RKO (cell line): Measurements from ENCODE around the gene ZNF778.
"Not testable (repeated sequence)": the region's sequence is repeated elsewhere in the genome, so short reads cannot be mapped to it uniquely, and the experiment has no call there.

ENCODE experiments used
- DNase-seq: peaks from one replicate; pipeline ENCODE4 v3.0.0-alpha.2; 2016; ENCODE audit warnings: low spot score

The ZNF778 gene

GRCh38 chr16:89217138-89217387, 440 bp upstream of the ZNF778 start:
- no peak for DNase-seq

GRCh38 chr16:89219365-89219764, 1.9 kb downstream of the ZNF778 start:
- no peak for DNase-seq

- no peak for DNase-seq
Observed at GRCh38 chr16:89221604-89222003, 4.1 kb downstream of the ZNF778 start.

- no peak for DNase-seq
Observed at GRCh38 chr16:89222931-89223330, 5.4 kb downstream of the ZNF778 start.

- DNase-seq = no peak
Observed at GRCh38 chr16:89224665-89225064, 7.2 kb downstream of the ZNF778 start.

GRCh38 chr16:89230255-89230654, 12.8 kb downstream of the ZNF778 start:
- DNase-seq = no peak

- DNase-seq = no peak
Observed at GRCh38 chr16:89232107-89232506, 14.6 kb downstream of the ZNF778 start.

- DNase-seq = no peak
Observed at GRCh38 chr16:89233678-89234490, 16.4 kb downstream of the ZNF778 start.

- peak; percentile 51 for DNase-seq
Observed at GRCh38 chr16:89237733-89238132, 20.2 kb downstream of the ZNF778 start.

- peak; percentile 81 for DNase-seq
Observed at GRCh38 chr16:89241187-89242007, 23.9 kb downstream of the ZNF778 start.

GRCh38 chr16:89242795-89243200, 25.3 kb downstream of the ZNF778 start:
- DNase-seq = no peak

- DNase-seq = no peak
Observed at GRCh38 chr16:89243664-89244063, 26.2 kb downstream of the ZNF778 start.

- not testable (repeated sequence) for DNase-seq
Observed at GRCh38 chr16:89244264-89244663, 26.8 kb downstream of the ZNF778 start.

- no peak for DNase-seq
Observed at GRCh38 chr16:89244754-89245153, 27.3 kb downstream of the ZNF778 start.

- DNase-seq = no peak
Observed at GRCh38 chr16:89246383-89246902, 28.9 kb downstream of the ZNF778 start.

GRCh38 chr16:89246903-89247733, 29.6 kb downstream of the ZNF778 start:
- DNase-seq = no peak

GRCh38 chr16:89247734-89248075, 30.2 kb downstream of the ZNF778 start:
- not testable (repeated sequence) for DNase-seq

GRCh38 chr16:89248196-89248982, 30.9 kb downstream of the ZNF778 start:
- no peak for DNase-seq

GRCh38 chr16:89253548-89254287, 36.2 kb downstream of the ZNF778 start:
- no peak for DNase-seq

GRCh38 chr16:89256651-89257254, 39.2 kb downstream of the ZNF778 start:
- peak; percentile 37 for DNase-seq
